Measurements from ENCODE around the gene FAM184A.
"Not testable (repeated sequence)": the region's sequence is repeated elsewhere in the genome, so short reads cannot be mapped to it uniquely, and the experiment has no call there.

Gene FAM184A

GRCh38 chr6:119097815-119098361 is 19.4 kb upstream of the FAM184A start:
- not testable (repeated sequence) for DNase-seq (ENCODE audit: low spot score); H2BK15ac ChIP-seq (ENCODE audit: low read length); H4K91ac ChIP-seq (ENCODE audit: low read depth, low read length, poor library complexity); H3K18ac ChIP-seq (ENCODE audit: low read length); H2BK12ac ChIP-seq (ENCODE audit: low read length); H3K79me1 ChIP-seq (ENCODE audit: low read depth, low read length); H2BK120ac ChIP-seq (ENCODE audit: low read depth, low read length); H3K27ac ChIP-seq (replicated peaks; ENCODE audit: low read length); H3K36me3 ChIP-seq (replicated peaks in 1 of 2; ENCODE audit: control insufficient read depth in 2 of 2, insufficient read depth in 2 of 2, low read length in 2 of 2); H3K9ac ChIP-seq (ENCODE audit: low read depth, low read length, poor library complexity); H2BK5ac ChIP-seq (ENCODE audit: low read length); H3K9me3 ChIP-seq (replicated peaks in 1 of 2; ENCODE audit: control insufficient read depth in 2 of 2, insufficient read depth in 1 of 2, low read depth in 1 of 2, low read length in 2 of 2); H3K14ac ChIP-seq (ENCODE audit: low read length); H3K27me3 ChIP-seq (ENCODE audit: control insufficient read depth in 3 of 3, insufficient read depth in 3 of 3, low read depth in 1 of 3, low read length in 3 of 3); H2AK5ac ChIP-seq (ENCODE audit: low read depth, low read length); H3K4me2 ChIP-seq (ENCODE audit: insufficient read depth, low read length, poor library complexity, severe bottlenecking); H4K8ac ChIP-seq (ENCODE audit: low read depth, low read length); H3K23ac ChIP-seq (ENCODE audit: low read depth, low read length, poor library complexity); H3K4ac ChIP-seq (ENCODE audit: low read length); H3K4me3 ChIP-seq (ENCODE audit: low read length in 2 of 2)
- no CpG with 5 or more reads among the region's 9 CpGs for WGBS, 2 donors (ENCODE audit: extremely low coverage in 2 of 2, insufficient read length in 2 of 2, insufficient replicate concordance in 1 of 2)
- Histone ChIP-seq H3K4me1 (ENCODE audit: control insufficient read depth in 2 of 2, insufficient read depth in 1 of 2, low read depth in 1 of 2, low read length in 2 of 2) (peaks cover 0 to 25% of the 10 kb centered on the region in 2 donors), H2AFZ (ENCODE audit: low read length) (peak overlapping the region; percentile 81)

- Histone ChIP-seq H3K4me1 (ENCODE audit: control insufficient read depth in 2 of 2, insufficient read depth in 1 of 2, low read depth in 1 of 2, low read length in 2 of 2) (peaks cover 0 to 25% of the 10 kb centered on the region in 2 donors), H3K14ac (ENCODE audit: low read length) (no peak overlapping the region), H2BK120ac (ENCODE audit: low read depth, low read length) (no peak overlapping the region), H3K79me1 (ENCODE audit: low read depth, low read length) (no peaks in the 10 kb centered on the region), H3K36me3 (replicated peaks in 1 of 2; ENCODE audit: control insufficient read depth in 2 of 2, insufficient read depth in 2 of 2, low read length in 2 of 2) (no peaks in the 10 kb centered on the region), H3K9me3 (replicated peaks in 1 of 2; ENCODE audit: control insufficient read depth in 2 of 2, insufficient read depth in 1 of 2, low read depth in 1 of 2, low read length in 2 of 2) (peaks cover 0 to 5% of the 10 kb centered on the region in 2 donors), H4K91ac (ENCODE audit: low read depth, low read length, poor library complexity) (no peak overlapping the region), H3K9ac (ENCODE audit: low read depth, low read length, poor library complexity) (no peak overlapping the region), H2AK5ac (ENCODE audit: low read depth, low read length) (no peak overlapping the region), H2BK15ac (ENCODE audit: low read length) (no peak overlapping the region), H4K8ac (ENCODE audit: low read depth, low read length) (no peak overlapping the region), H3K18ac (ENCODE audit: low read length) (no peak overlapping the region), H2BK12ac (ENCODE audit: low read length) (no peak overlapping the region), H3K4me3 (ENCODE audit: low read length in 2 of 2) (no peak overlapping the region), H3K4ac (ENCODE audit: low read length) (no peak overlapping the region), H3K27ac (replicated peaks; ENCODE audit: low read length) (no peak overlapping the region), H2AFZ (ENCODE audit: low read length) (peak overlapping the region; percentile 74), H3K4me2 (ENCODE audit: insufficient read depth, low read length, poor library complexity, severe bottlenecking) (no peak overlapping the region), H2BK5ac (ENCODE audit: low read length) (no peak overlapping the region), H3K23ac (ENCODE audit: low read depth, low read length, poor library complexity) (no peak overlapping the region), H3K27me3 (ENCODE audit: control insufficient read depth in 3 of 3, insufficient read depth in 3 of 3, low read depth in 1 of 3, low read length in 3 of 3) (no peaks in the 10 kb centered on the region)
- no CpG with 5 or more reads among the region's 6 CpGs for WGBS, 2 donors (ENCODE audit: extremely low coverage in 2 of 2, insufficient read length in 2 of 2, insufficient replicate concordance in 1 of 2)
- DNase-seq (ENCODE audit: low spot score), result no peak
Observed at GRCh38 chr6:119096721-119097565, 18.5 kb upstream of the FAM184A start.

GRCh38 chr6:119090256-119090655 is 11.8 kb upstream of the FAM184A start:
- Histone ChIP-seq H3K23ac (ENCODE audit: low read depth, low read length, poor library complexity) (no peak overlapping the region), H2BK5ac (ENCODE audit: low read length) (no peak overlapping the region), H3K4me2 (ENCODE audit: insufficient read depth, low read length, poor library complexity, severe bottlenecking) (no peak overlapping the region), H2BK12ac (ENCODE audit: low read length) (no peak overlapping the region), H3K9ac (ENCODE audit: low read depth, low read length, poor library complexity) (no peak overlapping the region), H2BK15ac (ENCODE audit: low read length) (no peak overlapping the region), H3K79me1 (ENCODE audit: low read depth, low read length) (no peaks in the 10 kb centered on the region), H3K27me3 (ENCODE audit: control insufficient read depth in 3 of 3, insufficient read depth in 3 of 3, low read depth in 1 of 3, low read length in 3 of 3) (no peaks in the 10 kb centered on the region), H4K91ac (ENCODE audit: low read depth, low read length, poor library complexity) (no peak overlapping the region), H3K36me3 (replicated peaks in 1 of 2; ENCODE audit: control insufficient read depth in 2 of 2, insufficient read depth in 2 of 2, low read length in 2 of 2) (no peaks in the 10 kb centered on the region), H3K4me1 (ENCODE audit: control insufficient read depth in 2 of 2, insufficient read depth in 1 of 2, low read depth in 1 of 2, low read length in 2 of 2) (peaks cover 0 to 6% of the 10 kb centered on the region in 2 donors), H3K27ac (replicated peaks; ENCODE audit: low read length) (no peak overlapping the region), H3K4me3 (ENCODE audit: low read length in 2 of 2) (no peak overlapping the region), H3K18ac (ENCODE audit: low read length) (no peak overlapping the region), H2AFZ (ENCODE audit: low read length) (no peak overlapping the region), H4K8ac (ENCODE audit: low read depth, low read length) (no peak overlapping the region), H3K4ac (ENCODE audit: low read length) (no peak overlapping the region), H3K14ac (ENCODE audit: low read length) (no peak overlapping the region), H2AK5ac (ENCODE audit: low read depth, low read length) (no peak overlapping the region), H3K9me3 (replicated peaks in 1 of 2; ENCODE audit: control insufficient read depth in 2 of 2, insufficient read depth in 1 of 2, low read depth in 1 of 2, low read length in 2 of 2) (no peaks in the 10 kb centered on the region), H2BK120ac (ENCODE audit: low read depth, low read length) (no peak overlapping the region)
- no peak for DNase-seq (ENCODE audit: low spot score)
- WGBS, 2 donors (ENCODE audit: extremely low coverage in 2 of 2, insufficient read length in 2 of 2, insufficient replicate concordance in 1 of 2), result no CpG with 5 or more reads among the region's 2 CpGs

DNA sequence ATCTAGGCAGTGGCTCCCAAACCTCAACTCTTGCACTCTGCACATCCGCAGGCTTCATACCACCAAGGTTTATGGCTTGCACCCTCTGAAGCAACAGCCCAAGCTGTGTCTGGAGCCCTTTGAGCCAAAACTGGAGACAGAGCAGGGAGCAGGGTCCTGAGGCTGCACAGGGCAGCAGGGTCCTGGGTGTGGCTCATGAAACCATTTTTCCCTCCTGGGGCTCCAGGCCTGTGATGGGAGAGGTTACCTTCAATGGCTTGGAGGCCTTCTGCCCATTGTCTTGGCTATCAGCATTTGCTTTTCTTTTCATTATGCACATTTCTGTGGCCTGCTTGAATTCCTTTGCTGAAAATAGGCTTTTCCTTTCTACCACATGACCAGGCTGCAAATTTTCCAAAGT is 6.3 kb upstream of the FAM184A start:
- Histone ChIP-seq H2BK12ac (ENCODE audit: low read length) (no peak overlapping the region), H2AK5ac (ENCODE audit: low read depth, low read length) (no peak overlapping the region), H3K4me2 (ENCODE audit: insufficient read depth, low read length, poor library complexity, severe bottlenecking) (no peak overlapping the region), H3K9me3 (replicated peaks in 1 of 2; ENCODE audit: control insufficient read depth in 2 of 2, insufficient read depth in 1 of 2, low read depth in 1 of 2, low read length in 2 of 2) (peaks cover 5 to 29% of the 10 kb centered on the region in 2 donors), H3K27ac (replicated peaks; ENCODE audit: low read length) (no peak overlapping the region), H3K14ac (ENCODE audit: low read length) (no peak overlapping the region), H4K91ac (ENCODE audit: low read depth, low read length, poor library complexity) (no peak overlapping the region), H3K18ac (ENCODE audit: low read length) (no peak overlapping the region), H3K36me3 (replicated peaks in 1 of 2; ENCODE audit: control insufficient read depth in 2 of 2, insufficient read depth in 2 of 2, low read length in 2 of 2) (no peaks in the 10 kb centered on the region), H3K4me3 (ENCODE audit: low read length in 2 of 2) (no peak overlapping the region), H2BK15ac (ENCODE audit: low read length) (no peak overlapping the region), H3K23ac (ENCODE audit: low read depth, low read length, poor library complexity) (no peak overlapping the region), H3K4me1 (ENCODE audit: control insufficient read depth in 2 of 2, insufficient read depth in 1 of 2, low read depth in 1 of 2, low read length in 2 of 2) (no peaks in the 10 kb centered on the region), H2BK120ac (ENCODE audit: low read depth, low read length) (no peak overlapping the region), H3K4ac (ENCODE audit: low read length) (no peak overlapping the region), H3K27me3 (ENCODE audit: control insufficient read depth in 3 of 3, insufficient read depth in 3 of 3, low read depth in 1 of 3, low read length in 3 of 3) (peaks cover 0 to 2% (median 0%) of the 10 kb centered on the region in 3 experiments), H2BK5ac (ENCODE audit: low read length) (no peak overlapping the region), H3K9ac (ENCODE audit: low read depth, low read length, poor library complexity) (no peak overlapping the region), H2AFZ (ENCODE audit: low read length) (no peak overlapping the region), H3K79me1 (ENCODE audit: low read depth, low read length) (no peaks in the 10 kb centered on the region), H4K8ac (ENCODE audit: low read depth, low read length) (no peak overlapping the region)
- WGBS, 2 donors (ENCODE audit: extremely low coverage in 2 of 2, insufficient read length in 2 of 2, insufficient replicate concordance in 1 of 2), result no CpG with 5 or more reads among the region's 1 CpG
- no peak for DNase-seq (ENCODE audit: low spot score)

Data from neuronal stem cell (in vitro differentiated cells).